Trophoblast cell (in vitro differentiated cells and primary cell): Measurements from ENCODE around the gene MS4A10.

Experiments used
- DNase-seq, 2 donors: peaks; one replicate each; pipeline ENCODE4 v3.0.0-alpha.2; 2016
- H2AFZ ChIP-seq: 2 replicates; pipeline ENCODE4 v1.6.1; 2013; ENCODE audit warnings: low read length, moderate library complexity, mild to moderate bottlenecking; ENCODE audit not compliant: insufficient read depth, poor library complexity
- H2AK5ac ChIP-seq: 2 replicates; pipeline ENCODE4 v1.6.1; 2013; ENCODE audit warnings: mild to moderate bottlenecking, low read length
- H2BK120ac ChIP-seq: 2 replicates; pipeline ENCODE4 v1.6.1; 2013; ENCODE audit warnings: low read length, mild to moderate bottlenecking, moderate library complexity; ENCODE audit not compliant: insufficient read depth, poor library complexity
- H2BK12ac ChIP-seq: 2 replicates; pipeline ENCODE4 v1.6.1; 2013; ENCODE audit warnings: mild to moderate bottlenecking, low read length, moderate library complexity
- H2BK5ac ChIP-seq: 2 replicates; pipeline ENCODE4 v1.6.1; 2013; ENCODE audit warnings: low read length, low read depth, moderate library complexity, mild to moderate bottlenecking; ENCODE audit not compliant: poor library complexity
- H3K14ac ChIP-seq: 2 replicates; pipeline ENCODE4 v1.6.1; 2013; ENCODE audit warnings: mild to moderate bottlenecking, low read length
- H3K18ac ChIP-seq: 2 replicates; pipeline ENCODE4 v1.6.1; 2013; ENCODE audit warnings: mild to moderate bottlenecking, low read length
- H3K23ac ChIP-seq: 2 replicates; pipeline ENCODE4 v1.6.1; 2013; ENCODE audit warnings: low read length
- H3K27ac ChIP-seq: 2 replicates; pipeline ENCODE4 v1.5.1; 2013; ENCODE audit warnings: low read depth, mild to moderate bottlenecking, inconsistent platforms, low read length, moderate library complexity
- H3K27me3 ChIP-seq: 2 replicates; pipeline ENCODE4 v1.6.1; 2013; ENCODE audit warnings: inconsistent platforms, mild to moderate bottlenecking, low read length, moderate library complexity; ENCODE audit not compliant: insufficient read depth
- H3K36me3 ChIP-seq, 2 experiments: 1 replicate in 1 of 2; 2 replicates in 1 of 2; pipeline ENCODE4 v1.6.1; 2013; ENCODE audit warnings: low read length in 2 of 2, mild to moderate bottlenecking in 2 of 2, moderate library complexity in 1 of 2; ENCODE audit not compliant: insufficient read depth in 2 of 2, control insufficient read depth in 1 of 2
- H3K4ac ChIP-seq: 2 replicates; pipeline ENCODE4 v1.6.1; 2013; ENCODE audit warnings: low read depth, mild to moderate bottlenecking, low read length, moderate library complexity
- H3K4me1 ChIP-seq, 2 experiments: 1 replicate in 1 of 2; 2 replicates in 1 of 2; pipeline ENCODE4 v1.6.1; 2013; ENCODE audit warnings: low read length in 2 of 2, mild to moderate bottlenecking in 2 of 2, moderate library complexity in 1 of 2; ENCODE audit not compliant: insufficient read depth in 2 of 2, control insufficient read depth in 1 of 2
- H3K4me2 ChIP-seq: 2 replicates; pipeline ENCODE4 v1.6.1; 2013; ENCODE audit warnings: inconsistent platforms, mild to moderate bottlenecking, low read length, moderate library complexity
- H3K4me3 ChIP-seq: 2 replicates; pipeline ENCODE4 v1.5.1; 2013; ENCODE audit warnings: mild to moderate bottlenecking, low read depth, low read length, inconsistent platforms
- H3K79me1 ChIP-seq: one replicate; pipeline ENCODE4 v1.6.1; 2013; ENCODE audit warnings: low read length
- H3K79me2 ChIP-seq: 2 replicates; pipeline ENCODE4 v1.6.1; 2013; ENCODE audit warnings: low read length, mild to moderate bottlenecking; ENCODE audit not compliant: control insufficient read depth, insufficient read depth, poor library complexity
- H3K9ac ChIP-seq: 2 replicates; pipeline ENCODE4 v1.6.1; 2013; ENCODE audit warnings: mild to moderate bottlenecking, low read length
- H3K9me3 ChIP-seq: 2 replicates; pipeline ENCODE4 v1.6.1; 2013; ENCODE audit warnings: low read depth, mild to moderate bottlenecking, control low read depth, inconsistent platforms, low read length; ENCODE audit not compliant: insufficient read depth
- H4K12ac ChIP-seq: 2 replicates; pipeline ENCODE4 v1.6.1; 2013; ENCODE audit warnings: low read depth, mild to moderate bottlenecking, low read length, moderate library complexity
- H4K8ac ChIP-seq: 2 replicates; pipeline ENCODE4 v1.6.1; 2013; ENCODE audit warnings: low read depth, mild to moderate bottlenecking, low read length, moderate library complexity
- H4K91ac ChIP-seq: one replicate; pipeline ENCODE4 v1.6.1; 2013; ENCODE audit warnings: low read depth, mild to moderate bottlenecking, low read length, moderate library complexity
- WGBS: extraction: QIAGEN DNeasy Blood & Tissue Kit; methylation state at CpG from one replicate; pipeline ENCODE4 v1.1.7; 2013; ENCODE audit warnings: missing lambda C conversion rate; ENCODE audit not compliant: insufficient read length, insufficient coverage; ENCODE audit errors: extremely low coverage; 5-methylcytosine and 5-hydroxymethylcytosine counted together

The MS4A10 gene

DNA sequence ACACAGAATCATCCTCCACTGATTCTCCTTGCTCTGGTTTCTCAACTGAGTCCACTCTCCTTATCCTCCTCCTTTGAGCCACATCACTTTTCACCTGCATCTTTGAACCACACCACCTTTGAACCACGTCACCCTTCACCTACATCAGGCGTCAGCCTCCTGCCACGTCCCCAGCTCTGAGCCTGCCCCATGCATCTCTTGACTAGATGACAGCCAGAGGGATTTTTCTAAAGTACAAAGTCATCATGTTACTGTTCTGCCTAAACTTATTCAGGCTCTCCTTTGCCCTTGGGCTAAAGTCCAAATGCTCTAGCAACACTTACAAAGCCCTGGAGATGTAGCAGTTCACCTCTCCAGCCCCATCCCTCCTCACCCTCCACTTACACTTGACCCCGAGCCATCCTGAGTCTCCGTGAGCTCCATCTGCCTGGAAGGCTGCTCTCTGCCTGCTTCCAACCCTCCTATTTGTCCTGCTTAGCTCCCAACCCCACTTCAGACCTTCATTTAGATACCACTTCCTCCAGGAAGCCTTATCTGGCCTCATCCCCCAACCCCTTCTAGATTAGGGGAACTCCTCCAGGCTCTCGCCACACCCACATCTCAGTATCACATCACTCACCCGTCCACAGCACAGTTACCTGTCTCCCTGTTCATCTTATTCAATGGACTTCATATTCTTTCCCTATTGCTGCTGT is 3.7 kb upstream of the MS4A10 start:
- Histone ChIP-seq H3K4ac (no peak overlapping the region), H2BK5ac (no peak overlapping the region), H2AK5ac (no peak overlapping the region), H3K9ac (no peak overlapping the region), H3K14ac (no peak overlapping the region), H2AFZ (no peak overlapping the region), H3K4me3 (no peak overlapping the region), H4K8ac (no peak overlapping the region), H4K91ac (no peak overlapping the region), H3K36me3 (no peaks in the 10 kb centered on the region), H2BK12ac (no peak overlapping the region), H3K23ac (no peak overlapping the region), H2BK120ac (no peak overlapping the region), H3K79me2 (no peaks in the 10 kb centered on the region), H4K12ac (no peak overlapping the region), H3K4me2 (no peak overlapping the region), H3K27ac (no peak overlapping the region), H3K9me3 (peaks cover 2% of the 10 kb centered on the region), H3K18ac (no peak overlapping the region), H3K79me1 (no peaks in the 10 kb centered on the region), H3K4me1 (peaks cover 0 to 3% of the 10 kb centered on the region in 2 experiments), H3K27me3 (no peaks in the 10 kb centered on the region)
- DNase-seq: no peak
- no CpG with 5 or more reads among the region's 7 CpGs for WGBS

DNA sequence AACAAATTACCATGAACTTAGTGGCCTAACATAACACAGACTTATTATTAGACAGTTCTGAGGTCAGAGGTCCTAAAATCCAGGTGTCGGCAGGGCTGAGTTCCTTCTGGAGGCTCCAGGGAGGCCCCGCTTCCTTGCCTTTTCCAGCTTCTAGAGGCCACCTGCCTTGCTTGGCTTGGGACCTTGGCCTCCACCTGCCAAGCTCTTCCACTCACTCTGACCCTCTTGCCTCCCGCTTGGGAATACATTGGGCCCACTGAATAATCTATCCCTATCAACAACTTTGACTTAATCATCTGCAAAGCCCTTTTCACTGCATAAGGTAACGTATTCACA is 3.2 kb upstream of the MS4A10 start:
- H3K4me2 ChIP-seq: no peak overlapping the region
- WGBS: no CpG with 5 or more reads among the region's 4 CpGs
- H3K18ac ChIP-seq: no peak overlapping the region
- H3K4me3 ChIP-seq: no peak overlapping the region
- no peak overlapping the region for H2BK12ac ChIP-seq
- DNase-seq: no peak
- no peak overlapping the region for H3K4ac ChIP-seq
- H3K9ac ChIP-seq: no peak overlapping the region
- no peak overlapping the region for H4K12ac ChIP-seq
- H3K36me3 ChIP-seq: no peaks in the 10 kb centered on the region
- peaks cover 2% of the 10 kb centered on the region for H3K9me3 ChIP-seq
- no peaks in the 10 kb centered on the region for H3K27me3 ChIP-seq
- no peak overlapping the region for H2BK5ac ChIP-seq
- peaks cover 0 to 2% of the 10 kb centered on the region in 2 experiments for H3K4me1 ChIP-seq
- H4K91ac ChIP-seq: no peak overlapping the region
- H3K23ac ChIP-seq: no peak overlapping the region
- no peak overlapping the region for H4K8ac ChIP-seq
- no peaks in the 10 kb centered on the region for H3K79me2 ChIP-seq
- H3K79me1 ChIP-seq: no peaks in the 10 kb centered on the region
- H2AFZ ChIP-seq: no peak overlapping the region
- H2AK5ac ChIP-seq: no peak overlapping the region
- no peak overlapping the region for H2BK120ac ChIP-seq
- H3K14ac ChIP-seq: no peak overlapping the region
- no peak overlapping the region for H3K27ac ChIP-seq

DNA sequence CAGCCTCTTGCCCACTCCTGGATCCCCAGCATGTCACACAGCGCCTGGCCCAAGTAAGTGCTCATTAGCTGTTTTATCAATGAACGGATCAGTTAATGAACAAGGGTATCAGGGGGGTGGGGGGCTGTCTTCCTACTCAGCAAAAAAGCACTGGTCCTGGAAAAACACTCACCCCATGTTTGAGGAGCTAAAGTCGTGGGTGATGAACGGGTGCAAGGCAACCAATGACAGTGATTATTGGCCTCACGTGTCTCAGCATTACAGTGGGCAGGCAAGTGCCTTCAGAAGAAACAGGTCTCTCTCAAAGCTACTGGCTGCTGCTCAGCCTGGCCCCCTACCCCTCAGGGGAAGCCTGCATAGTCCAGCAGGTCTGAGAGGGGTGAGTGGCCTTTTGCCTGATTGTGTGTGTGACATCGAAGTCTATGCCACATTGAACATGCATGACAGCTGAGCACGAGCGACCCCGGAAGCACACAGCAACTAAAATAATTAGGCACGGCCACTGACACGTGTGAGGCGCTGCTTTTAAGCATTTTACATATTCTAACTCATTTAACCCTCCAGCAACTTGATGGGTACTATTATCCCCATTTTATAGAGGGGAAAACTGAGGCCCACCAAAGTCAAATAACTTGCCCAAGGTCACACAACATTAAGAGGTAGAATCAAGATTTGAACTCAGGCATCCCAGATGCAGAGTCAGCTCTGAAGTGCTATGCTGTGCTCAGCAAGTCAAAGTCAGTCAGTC is 2.6 kb upstream of the MS4A10 start:
- Histone ChIP-seq H2BK120ac (no peak overlapping the region), H4K12ac (no peak overlapping the region)

DNA sequence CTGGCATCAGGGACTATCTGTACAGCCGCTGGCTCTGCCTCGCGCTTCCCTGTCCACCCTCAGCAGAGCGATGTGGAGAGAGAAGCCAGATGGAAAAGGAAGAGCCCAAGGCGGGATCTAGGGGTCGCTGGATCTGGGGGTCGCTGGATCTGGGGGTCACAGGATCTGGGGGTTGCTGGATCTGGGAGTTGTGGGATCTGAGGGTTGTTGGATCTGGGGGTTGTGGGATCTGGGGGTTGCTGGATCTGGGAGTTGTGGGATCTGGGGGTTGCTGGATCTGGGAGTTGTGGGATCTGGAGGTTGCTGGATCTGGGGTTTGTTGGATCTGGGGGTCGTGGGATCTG is 2.0 kb upstream of the MS4A10 start:
- Histone ChIP-seq H4K8ac (no peak overlapping the region), H3K4me2 (no peak overlapping the region), H3K79me1 (no peaks in the 10 kb centered on the region), H2BK120ac (no peak overlapping the region), H3K18ac (no peak overlapping the region), H4K91ac (no peak overlapping the region), H4K12ac (no peak overlapping the region), H2AFZ (no peak overlapping the region), H2BK12ac (no peak overlapping the region), H3K4me1 (no peaks in the 10 kb centered on the region), H3K27me3 (no peaks in the 10 kb centered on the region), H3K9ac (no peak overlapping the region), H3K27ac (no peak overlapping the region), H3K36me3 (no peaks in the 10 kb centered on the region), H2AK5ac (no peak overlapping the region), H3K4ac (no peak overlapping the region), H3K23ac (no peak overlapping the region), H3K4me3 (no peak overlapping the region), H3K9me3 (peaks cover 2% of the 10 kb centered on the region), H2BK5ac (no peak overlapping the region), H3K14ac (no peak overlapping the region), H3K79me2 (no peaks in the 10 kb centered on the region)
- WGBS: no CpG with 5 or more reads among the region's 8 CpGs
- no peak for DNase-seq

More for the DNA sequence above, 2.6 kb upstream of the MS4A10 start:
- Histone ChIP-seq H3K18ac (no peak overlapping the region), H3K4me2 (no peak overlapping the region), H3K27ac (no peak overlapping the region), H2AK5ac (no peak overlapping the region), H3K4me1 (peaks cover 0 to 2% of the 10 kb centered on the region in 2 experiments), H3K9me3 (peaks cover 2% of the 10 kb centered on the region), H2BK12ac (no peak overlapping the region), H3K4ac (no peak overlapping the region), H3K27me3 (no peaks in the 10 kb centered on the region), H3K23ac (no peak overlapping the region), H4K91ac (no peak overlapping the region), H3K9ac (no peak overlapping the region), H4K8ac (no peak overlapping the region), H3K4me3 (no peak overlapping the region), H3K79me2 (no peaks in the 10 kb centered on the region), H3K14ac (no peak overlapping the region), H3K36me3 (no peaks in the 10 kb centered on the region), H2AFZ (no peak overlapping the region), H3K79me1 (no peaks in the 10 kb centered on the region), H2BK5ac (no peak overlapping the region)
- WGBS: no CpG with 5 or more reads among the region's 12 CpGs
- no peak for DNase-seq
